Uterus (tissue), 2 donors: ENCODE data around the gene SDHAF2.

ENCODE experiments used
- POLR2A ChIP-seq, 2 donors: fragments of 450-650 bp; IDR thresholded peaks; one replicate each; pipeline ENCODE4 v1.6.1; 2016; ENCODE audit warnings: antibody characterized with exemption in 2 of 2, mild to moderate bottlenecking in 1 of 2, moderate library complexity in 1 of 2
- TF ChIP-seq, protein P1 (sequence below), 4 experiments: fragments of 200-600 bp in 2 of 4; fragments of 450-650 bp in 2 of 4; sonication (generic) in 2 of 4; IDR thresholded peaks; one replicate each; pipeline ENCODE4 v1.5.1; 2016 to 2019; ENCODE audit warnings: antibody characterized with exemption in 4 of 4, mild to moderate bottlenecking in 2 of 4, moderate library complexity in 1 of 4

DNA sequence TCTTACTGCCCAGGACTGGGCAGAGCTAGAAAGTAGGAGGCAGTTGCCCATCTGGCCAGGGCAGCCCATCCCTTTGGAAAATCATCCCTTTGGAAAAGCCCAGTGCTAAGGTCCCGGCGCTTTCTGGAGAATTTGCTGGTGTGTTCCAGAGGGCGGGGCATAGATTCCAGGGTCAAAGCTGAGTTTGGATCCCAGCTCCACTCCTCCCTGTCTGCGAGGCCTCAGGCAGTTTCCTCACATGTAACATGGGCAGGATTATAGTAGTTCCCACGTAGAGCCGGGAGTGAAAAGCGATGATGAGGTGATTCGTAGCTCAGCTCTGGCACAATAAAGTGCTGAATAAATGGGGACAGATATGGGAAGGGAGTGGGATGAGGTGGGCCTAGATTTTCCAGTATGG, 47.2 kb downstream of the SDHAF2 start:
- TF ChIP-seq, protein P1, sequence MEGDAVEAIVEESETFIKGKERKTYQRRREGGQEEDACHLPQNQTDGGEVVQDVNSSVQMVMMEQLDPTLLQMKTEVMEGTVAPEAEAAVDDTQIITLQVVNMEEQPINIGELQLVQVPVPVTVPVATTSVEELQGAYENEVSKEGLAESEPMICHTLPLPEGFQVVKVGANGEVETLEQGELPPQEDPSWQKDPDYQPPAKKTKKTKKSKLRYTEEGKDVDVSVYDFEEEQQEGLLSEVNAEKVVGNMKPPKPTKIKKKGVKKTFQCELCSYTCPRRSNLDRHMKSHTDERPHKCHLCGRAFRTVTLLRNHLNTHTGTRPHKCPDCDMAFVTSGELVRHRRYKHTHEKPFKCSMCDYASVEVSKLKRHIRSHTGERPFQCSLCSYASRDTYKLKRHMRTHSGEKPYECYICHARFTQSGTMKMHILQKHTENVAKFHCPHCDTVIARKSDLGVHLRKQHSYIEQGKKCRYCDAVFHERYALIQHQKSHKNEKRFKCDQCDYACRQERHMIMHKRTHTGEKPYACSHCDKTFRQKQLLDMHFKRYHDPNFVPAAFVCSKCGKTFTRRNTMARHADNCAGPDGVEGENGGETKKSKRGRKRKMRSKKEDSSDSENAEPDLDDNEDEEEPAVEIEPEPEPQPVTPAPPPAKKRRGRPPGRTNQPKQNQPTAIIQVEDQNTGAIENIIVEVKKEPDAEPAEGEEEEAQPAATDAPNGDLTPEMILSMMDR (IDR thresholded peaks at IDR 0.05) = no peak
- TF ChIP-seq POLR2A (IDR thresholded peaks at IDR 0.05) = no peak
